Endometrium (tissue), 2 donors: Measurements from ENCODE around the gene ARSA.
"Not testable (repeated sequence)": the region's sequence is repeated elsewhere in the genome, so short reads cannot be mapped to it uniquely, and the experiment has no call there.

Experiments used
- FAIRE-seq: peaks from 2 replicates; lab custom pipeline; 2012; peaks lifted over from hg19 to GRCh38; lab: Jason Lieb, UNC
- donor health status: control.
- donor health status: control.

Gene ARSA

GRCh38 chr22:50627642-50628542 is at the start of gene ARSA:
ARSA (minus strand) TSS chr22:50628152; CDS start chr22:50627779, 373 bp downstream.
- FAIRE-seq: no peak

GRCh38 chr22:50676661-50677492 is 48.9 kb upstream of the ARSA start:
- no peak for FAIRE-seq

DNA sequence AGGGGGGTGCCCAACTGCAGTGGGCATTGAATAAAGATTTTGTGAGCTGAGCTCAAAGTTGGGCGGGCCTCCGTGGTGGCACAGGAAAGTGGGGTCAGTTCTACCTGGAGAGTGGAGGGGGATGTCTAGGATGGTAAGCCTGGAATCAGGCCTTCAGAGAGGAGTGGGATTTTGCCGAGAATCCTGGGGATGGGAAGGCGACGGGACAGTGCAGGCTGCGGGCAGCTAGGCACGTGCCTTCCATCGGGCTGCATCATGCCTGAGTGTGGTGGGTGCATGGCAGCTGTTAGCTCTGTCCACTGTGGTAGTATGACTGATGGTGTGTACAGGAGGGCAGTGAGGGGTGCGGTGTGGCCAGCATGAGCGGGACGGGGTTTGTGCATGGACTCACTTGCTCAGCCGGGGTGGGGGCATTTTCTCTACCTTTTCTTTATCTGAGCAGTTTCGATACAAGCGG is 48.3 kb upstream of the ARSA start:
- no peak for FAIRE-seq

- no peak for FAIRE-seq
Measured at GRCh38 chr22:50675553-50676179, 47.7 kb upstream of the ARSA start.

DNA sequence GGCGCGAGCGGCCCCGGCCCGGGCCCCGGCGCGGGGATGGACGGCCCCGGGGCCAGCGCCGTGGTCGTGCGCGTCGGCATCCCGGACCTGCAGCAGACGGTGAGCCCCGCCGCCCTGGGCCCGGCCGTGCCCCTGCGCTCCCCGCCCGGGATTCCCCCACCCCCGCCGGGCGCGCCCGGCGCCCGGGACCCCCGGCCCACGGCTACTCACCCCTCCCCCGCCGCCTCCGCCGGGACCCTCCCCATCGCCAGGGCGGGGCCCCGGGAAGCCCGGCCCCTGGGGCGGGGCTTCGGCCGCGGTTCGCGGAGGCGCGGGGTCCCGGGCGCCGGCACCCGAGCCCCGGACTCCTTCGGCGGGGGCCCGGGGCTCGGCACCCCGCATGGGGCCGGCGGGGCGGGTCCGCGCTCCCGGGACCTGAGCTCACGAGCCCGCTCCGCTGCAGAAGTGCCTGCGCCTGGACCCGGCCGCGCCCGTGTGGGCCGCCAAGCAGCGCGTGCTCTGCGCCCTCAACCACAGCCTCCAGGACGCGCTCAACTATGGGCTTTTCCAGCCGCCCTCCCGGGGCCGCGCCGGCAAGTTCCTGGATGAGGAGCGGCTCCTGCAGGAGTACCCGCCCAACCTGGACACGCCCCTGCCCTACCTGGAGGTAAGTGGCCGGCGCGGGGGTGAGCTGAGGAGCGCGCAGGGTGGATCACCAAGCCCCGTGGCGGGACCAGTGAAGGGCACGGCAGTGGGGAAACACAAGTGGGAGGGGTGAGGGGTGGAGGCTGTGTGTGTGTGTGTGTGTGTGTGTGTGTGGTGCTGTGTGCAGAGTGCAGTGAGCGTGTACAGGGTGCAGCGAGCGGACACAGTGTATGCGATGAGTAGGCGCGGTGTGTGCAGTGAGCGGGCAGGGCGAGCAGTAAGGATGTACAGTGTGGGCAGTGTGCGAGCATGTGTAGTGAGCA is 46.9 kb upstream of the ARSA start:
- FAIRE-seq: no peak

DNA sequence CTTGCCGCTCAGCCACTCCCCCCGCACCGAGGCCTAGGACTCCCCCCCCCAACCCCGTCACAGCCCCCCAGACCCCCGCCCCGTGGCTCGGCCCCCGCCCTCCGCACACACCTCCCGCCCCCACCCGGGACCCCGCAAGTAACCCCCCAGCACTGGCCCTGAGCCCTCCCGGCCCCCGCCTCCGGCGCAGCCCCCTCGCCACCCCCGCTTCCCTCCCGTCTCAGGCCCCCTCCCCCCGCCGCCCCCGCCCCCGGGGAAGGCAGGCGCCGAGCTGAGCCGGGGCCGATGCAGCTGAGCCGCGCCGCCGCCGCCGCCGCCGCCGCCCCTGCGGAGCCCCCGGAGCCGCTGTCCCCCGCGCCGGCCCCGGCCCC is 46.2 kb upstream of the ARSA start:
- FAIRE-seq: no peak

- no peak for FAIRE-seq
Measured at GRCh38 chr22:50673231-50674129, 45.5 kb upstream of the ARSA start.

DNA sequence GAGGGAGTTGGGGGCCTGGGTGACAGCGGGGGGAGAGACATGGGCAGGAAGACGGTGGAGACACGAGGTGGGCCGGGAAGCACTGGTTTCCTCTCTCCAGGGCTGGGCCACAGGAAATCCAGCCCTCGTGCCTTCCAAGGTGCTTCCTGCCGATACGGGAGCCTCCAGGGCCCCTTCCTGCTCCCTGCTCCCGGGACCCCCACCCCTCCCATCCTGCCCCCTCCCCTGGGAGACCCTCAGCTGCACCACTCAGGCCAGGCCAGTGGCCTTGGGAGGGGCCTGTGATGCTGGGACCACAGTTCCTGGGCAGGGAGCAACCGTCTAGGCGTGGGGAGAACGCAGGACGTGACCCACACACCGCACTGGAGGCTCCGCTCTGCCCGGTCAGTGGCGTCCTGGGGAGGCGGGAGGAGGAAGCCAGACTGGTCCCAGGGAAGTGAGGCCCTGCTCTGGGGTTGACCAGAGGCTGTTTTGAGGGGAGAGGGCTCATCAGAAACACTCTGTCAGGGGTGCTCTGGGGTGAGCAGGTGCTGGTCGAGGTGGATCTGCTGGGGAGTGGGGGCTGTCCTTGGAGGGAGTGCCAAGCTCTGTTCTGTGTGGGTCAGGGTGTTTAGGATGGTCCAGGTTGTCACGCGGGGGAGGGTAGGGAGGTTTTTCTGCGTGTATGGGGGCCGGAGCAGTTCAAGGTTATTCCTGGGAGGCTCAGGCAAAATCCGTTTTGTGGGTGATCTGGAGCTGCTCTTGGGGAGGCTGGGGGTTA is 44.7 kb upstream of the ARSA start, which contains the start of gene SHANK3:
Gene SHANK3 (plus strand): TSS at position 353 of the 760 bp plus-strand sequence.
- no peak for FAIRE-seq

DNA sequence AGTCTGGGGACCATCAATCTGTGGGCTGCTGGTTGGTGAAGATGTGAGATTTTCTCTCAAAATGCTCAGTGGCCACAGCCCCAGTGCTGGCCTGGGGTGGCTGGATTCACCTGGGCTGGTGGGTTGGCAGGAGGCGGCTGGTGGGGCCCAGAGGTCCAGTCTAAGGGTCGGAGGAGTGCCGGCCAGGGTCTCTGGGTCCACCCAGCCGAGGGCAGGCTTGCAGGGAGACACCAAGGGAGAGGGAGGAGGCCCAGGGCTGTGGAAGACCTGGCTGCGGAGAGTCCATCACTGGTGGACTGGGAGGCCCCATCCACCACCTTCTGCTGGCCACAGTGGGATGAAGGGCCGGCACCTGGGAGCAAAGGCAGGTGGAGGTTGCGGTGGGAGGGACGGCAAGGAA is 44.1 kb upstream of the ARSA start:
- no peak for FAIRE-seq

- FAIRE-seq: no peak
Measured at GRCh38 chr22:50671641-50672040, 43.7 kb upstream of the ARSA start.

- FAIRE-seq: no peak
Measured at GRCh38 chr22:50670914-50671538, 43.1 kb upstream of the ARSA start.

- no peak for FAIRE-seq
Measured at GRCh38 chr22:50670513-50670912, 42.6 kb upstream of the ARSA start.

DNA sequence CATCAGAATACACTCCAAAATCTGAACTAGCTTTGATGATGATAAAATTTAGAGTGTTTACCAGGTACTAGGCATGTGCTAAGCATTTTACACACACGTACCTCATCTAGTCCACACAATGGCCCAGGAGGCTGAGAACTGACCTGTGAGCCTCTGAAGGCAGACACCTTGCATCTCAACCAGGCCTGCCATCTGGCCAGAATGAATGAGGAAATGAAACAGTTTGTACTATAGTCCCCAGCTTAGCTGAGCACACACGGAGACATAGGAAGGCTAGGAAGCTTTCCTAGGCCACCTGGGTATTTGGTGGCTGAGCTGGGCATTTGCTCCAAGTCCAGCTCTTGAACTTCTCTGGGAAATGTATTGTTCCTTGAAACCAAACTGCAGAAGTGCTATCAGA is 37.8 kb upstream of the ARSA start:
- no peak for FAIRE-seq

- no peak for FAIRE-seq
Measured at GRCh38 chr22:50665212-50665611, 37.3 kb upstream of the ARSA start.

DNA sequence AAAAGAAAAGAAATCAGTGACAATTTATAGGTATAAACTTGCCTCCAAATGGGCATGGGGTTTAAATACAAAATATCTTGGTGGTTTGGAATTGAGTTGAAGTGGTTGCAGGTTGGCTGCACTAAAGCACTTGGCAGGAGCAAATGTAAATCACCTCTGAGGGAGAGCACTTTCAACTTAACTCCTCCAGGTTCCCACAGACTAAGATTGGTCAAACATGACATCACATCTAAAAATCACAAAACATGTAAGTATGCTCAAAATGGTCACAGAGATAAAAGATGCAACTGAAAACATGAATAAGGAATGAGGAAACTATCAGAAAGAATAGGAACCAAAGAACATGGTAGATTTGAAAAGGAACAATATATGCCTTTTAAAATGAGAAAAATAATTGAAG is 32.4 kb upstream of the ARSA start:
- no peak for FAIRE-seq

DNA sequence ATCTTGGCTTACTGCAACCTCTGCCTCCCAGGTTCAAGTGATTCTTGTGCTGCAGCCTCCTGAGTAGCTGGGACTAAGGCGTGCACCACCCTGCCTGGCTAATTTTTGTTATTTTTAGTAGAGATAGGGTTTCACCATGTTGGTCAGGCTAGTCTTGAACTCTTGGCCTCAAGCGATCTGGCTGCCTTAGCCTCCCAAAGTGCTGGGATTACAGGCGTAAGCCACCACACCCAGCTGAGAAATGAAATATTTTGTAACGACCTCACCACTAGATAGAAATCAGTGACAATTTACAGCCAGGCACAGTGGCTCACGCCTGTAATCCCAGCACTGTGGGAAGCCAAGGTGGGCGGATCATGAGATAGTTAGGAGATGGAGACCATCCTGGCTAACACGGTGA is 31.8 kb upstream of the ARSA start:
- not testable (repeated sequence) for FAIRE-seq

DNA sequence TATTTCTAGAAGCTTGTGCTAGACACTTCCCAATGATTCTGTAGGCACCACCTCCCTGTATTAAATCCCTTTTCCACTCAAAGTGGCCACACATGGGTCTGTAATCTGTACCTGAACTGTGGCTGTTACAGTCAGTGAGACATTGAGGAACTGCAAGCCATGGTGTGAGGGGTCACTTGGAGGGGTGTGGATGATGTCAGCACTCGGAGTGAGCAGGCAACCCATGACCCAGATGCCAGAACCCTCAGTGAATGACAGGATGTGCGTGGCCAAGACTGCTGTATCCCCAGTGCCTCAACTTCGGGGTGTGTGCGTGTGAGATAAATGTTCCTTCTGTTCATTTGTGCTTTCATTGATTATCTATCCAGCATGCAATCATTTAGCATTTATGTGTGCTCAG is 30.0 kb upstream of the ARSA start:
- FAIRE-seq: no peak

DNA sequence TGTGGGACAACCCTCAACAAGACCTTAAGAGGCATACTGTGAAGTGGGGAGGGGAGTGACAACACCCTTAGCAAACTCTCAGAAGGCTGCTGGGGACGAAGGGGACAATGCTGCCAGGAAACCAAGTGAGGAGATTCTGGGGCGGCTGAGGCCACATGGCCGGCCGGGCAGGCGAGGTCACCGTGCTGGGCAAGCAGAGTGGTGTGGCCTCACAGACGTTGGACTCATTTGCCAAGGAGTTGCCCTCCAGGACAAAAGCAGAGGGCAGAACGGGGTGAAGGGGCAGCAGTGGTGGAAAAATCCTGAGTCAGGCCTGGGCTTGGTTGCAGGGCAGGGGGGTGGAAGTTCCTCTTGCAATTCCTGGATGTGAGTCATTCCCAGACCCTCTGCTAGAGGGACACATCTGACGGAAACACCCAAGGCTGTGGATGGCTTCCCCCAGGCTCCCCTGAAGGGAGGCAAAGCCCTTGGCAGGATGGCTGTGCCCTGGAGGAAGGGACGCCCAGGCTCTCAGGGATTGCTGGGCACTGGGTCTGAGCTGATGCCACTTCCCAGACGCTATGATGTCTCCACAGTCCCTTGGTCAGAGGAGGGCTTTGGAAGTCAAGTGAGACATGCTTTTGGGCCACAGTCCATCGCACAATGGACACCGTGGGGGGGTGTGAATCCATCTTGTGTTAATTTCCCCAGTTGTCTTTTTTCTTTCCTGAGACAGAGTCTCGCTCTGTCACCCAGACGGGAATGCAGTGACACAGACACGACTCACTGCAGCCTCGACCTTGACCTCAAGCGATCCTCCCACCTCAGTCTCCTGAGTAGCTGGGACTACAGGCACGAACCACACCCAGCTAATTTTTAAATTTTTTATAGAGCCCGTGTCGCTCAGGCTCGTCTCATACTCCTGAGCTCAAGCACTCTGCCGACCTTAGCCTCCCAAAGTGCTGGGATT is 28.4 kb upstream of the ARSA start:
- FAIRE-seq: no peak
